Neuronal stem cell (in vitro differentiated cells): ENCODE results near the gene MXI1.

ENCODE experiments used
- DNase-seq: peaks from one replicate; pipeline ENCODE4 v3.0.0-alpha.2; 2013; ENCODE audit warnings: low spot score
- H2AFZ ChIP-seq: one replicate; pipeline ENCODE4 v1.6.1; 2013; ENCODE audit warnings: mild to moderate bottlenecking, low read length, inconsistent platforms
- H2AK5ac ChIP-seq: 2 replicates; pipeline ENCODE4 v1.6.1; 2013; ENCODE audit warnings: low read depth, mild to moderate bottlenecking, inconsistent platforms, low read length, moderate library complexity, mixed read lengths
- H2BK120ac ChIP-seq: 2 replicates; pipeline ENCODE4 v1.6.1; 2013; ENCODE audit warnings: low read depth, mild to moderate bottlenecking, inconsistent platforms, low read length, moderate library complexity, mixed read lengths
- H2BK12ac ChIP-seq: one replicate; pipeline ENCODE4 v1.6.1; 2013; ENCODE audit warnings: low read length, inconsistent platforms
- H2BK15ac ChIP-seq: 2 replicates; pipeline ENCODE4 v1.6.1; 2013; ENCODE audit warnings: mild to moderate bottlenecking, low read length, inconsistent platforms, mixed read lengths
- H2BK5ac ChIP-seq: one replicate; pipeline ENCODE4 v1.6.1; 2013; ENCODE audit warnings: inconsistent platforms, mild to moderate bottlenecking, low read length, moderate library complexity
- H3K14ac ChIP-seq: one replicate; pipeline ENCODE4 v1.6.1; 2013; ENCODE audit warnings: low read length, inconsistent platforms
- H3K18ac ChIP-seq: 2 replicates; pipeline ENCODE4 v1.6.1; 2013; ENCODE audit warnings: low read length, inconsistent platforms
- H3K23ac ChIP-seq: 2 replicates; pipeline ENCODE4 v1.6.1; 2013; ENCODE audit warnings: low read depth, mild to moderate bottlenecking, mixed read lengths, low read length, inconsistent platforms; ENCODE audit not compliant: poor library complexity
- H3K27ac ChIP-seq: replicated peaks from 3 replicates; pipeline ENCODE4 v1.5.1; 2013; ENCODE audit warnings: low read length, inconsistent platforms
- H3K27me3 ChIP-seq, 3 experiments: 2 replicates each; pipeline ENCODE4 v1.6.1; 2013; ENCODE audit warnings: low read length in 3 of 3, mild to moderate bottlenecking in 2 of 3, inconsistent platforms in 1 of 3, low read depth in 1 of 3, mixed read lengths in 1 of 3, moderate library complexity in 1 of 3; ENCODE audit not compliant: control insufficient read depth in 3 of 3, insufficient read depth in 3 of 3
- H3K36me3 ChIP-seq, 2 donors: replicated peaks in 1 of 2; 2 replicates each; pipeline ENCODE4 v1.6.1; 2013; ENCODE audit warnings: low read length in 2 of 2; ENCODE audit not compliant: control insufficient read depth in 2 of 2, insufficient read depth in 2 of 2
- H3K4ac ChIP-seq: 2 replicates; pipeline ENCODE4 v1.6.1; 2013; ENCODE audit warnings: inconsistent platforms, mild to moderate bottlenecking, low read length, moderate library complexity
- H3K4me1 ChIP-seq, 2 donors: 1 replicate in 1 of 2; 2 replicates in 1 of 2; pipeline ENCODE4 v1.6.1; 2013; ENCODE audit warnings: low read length in 2 of 2, low read depth in 1 of 2; ENCODE audit not compliant: control insufficient read depth in 2 of 2, insufficient read depth in 1 of 2
- H3K4me2 ChIP-seq: one replicate; pipeline ENCODE4 v1.6.1; 2013; ENCODE audit warnings: mild to moderate bottlenecking, low read length, inconsistent platforms; ENCODE audit not compliant: insufficient read depth, poor library complexity, severe bottlenecking
- H3K4me3 ChIP-seq, 2 donors: 2 replicates each; pipeline ENCODE4 v1.5.1; 2013; ENCODE audit warnings: low read length in 2 of 2, mild to moderate bottlenecking in 2 of 2, inconsistent platforms in 1 of 2, moderate library complexity in 1 of 2
- H3K79me1 ChIP-seq: one replicate; pipeline ENCODE4 v1.6.1; 2013; ENCODE audit warnings: low read depth, mild to moderate bottlenecking, inconsistent platforms, low read length, moderate library complexity
- H3K9ac ChIP-seq: one replicate; pipeline ENCODE4 v1.6.1; 2013; ENCODE audit warnings: mild to moderate bottlenecking, low read depth, low read length, inconsistent platforms; ENCODE audit not compliant: poor library complexity
- H3K9me3 ChIP-seq, 2 donors: replicated peaks in 1 of 2; 2 replicates each; pipeline versions ENCODE3 to v1.6.1; 2013; ENCODE audit warnings: low read length in 2 of 2, mild to moderate bottlenecking in 2 of 2, inconsistent platforms in 1 of 2, low read depth in 1 of 2, mixed read lengths in 1 of 2, moderate library complexity in 1 of 2; ENCODE audit not compliant: control insufficient read depth in 2 of 2, insufficient read depth in 1 of 2
- H4K8ac ChIP-seq: one replicate; pipeline ENCODE4 v1.6.1; 2013; ENCODE audit warnings: low read depth, mild to moderate bottlenecking, inconsistent platforms, low read length, moderate library complexity
- H4K91ac ChIP-seq: one replicate; pipeline ENCODE4 v1.6.1; 2013; ENCODE audit warnings: low read length, low read depth, mild to moderate bottlenecking, inconsistent platforms; ENCODE audit not compliant: poor library complexity
- WGBS, 2 donors: extraction: QIAGEN DNeasy Blood & Tissue Kit; methylation state at CpG; one replicate each; pipeline ENCODE4 v1.1.7; 2013; ENCODE audit warnings: missing lambda C conversion rate in 2 of 2, mixed read lengths in 1 of 2; ENCODE audit not compliant: insufficient read length in 2 of 2, insufficient replicate concordance in 1 of 2; ENCODE audit errors: extremely low coverage in 2 of 2; 5-methylcytosine and 5-hydroxymethylcytosine counted together

The MXI1 gene

GRCh38 chr10:110233846-110234245, 26.4 kb downstream of the MXI1 start:
- Histone ChIP-seq H2BK12ac (no peak overlapping the region), H2AFZ (no peak overlapping the region), H2BK5ac (no peak overlapping the region), H3K4ac (no peak overlapping the region), H4K91ac (no peak overlapping the region), H3K27me3 (no peaks in the 10 kb centered on the region), H3K9me3 (peaks cover 0 to 24% of the 10 kb centered on the region in 2 donors), H3K4me1 (no peaks in the 10 kb centered on the region), H3K9ac (no peak overlapping the region), H3K4me3 (no peak overlapping the region), H3K18ac (no peak overlapping the region), H2BK15ac (no peak overlapping the region), H3K27ac (no peak overlapping the region), H4K8ac (no peak overlapping the region), H2BK120ac (no peak overlapping the region), H3K23ac (no peak overlapping the region), H2AK5ac (no peak overlapping the region), H3K4me2 (no peak overlapping the region), H3K36me3 (peaks cover 4 to 66% of the 10 kb centered on the region in 2 donors), H3K14ac (no peak overlapping the region), H3K79me1 (no peaks in the 10 kb centered on the region)
- DNase-seq: no peak
- no CpG with 5 or more reads among the region's 1 CpG for WGBS, 2 donors

- no peak overlapping the region for H2AFZ ChIP-seq
- H4K8ac ChIP-seq: no peak overlapping the region
- WGBS, 2 donors: no CpG with 5 or more reads among the region's 2 CpGs
Measured at GRCh38 chr10:110237894-110238480, 30.6 kb downstream of the MXI1 start.

DNA sequence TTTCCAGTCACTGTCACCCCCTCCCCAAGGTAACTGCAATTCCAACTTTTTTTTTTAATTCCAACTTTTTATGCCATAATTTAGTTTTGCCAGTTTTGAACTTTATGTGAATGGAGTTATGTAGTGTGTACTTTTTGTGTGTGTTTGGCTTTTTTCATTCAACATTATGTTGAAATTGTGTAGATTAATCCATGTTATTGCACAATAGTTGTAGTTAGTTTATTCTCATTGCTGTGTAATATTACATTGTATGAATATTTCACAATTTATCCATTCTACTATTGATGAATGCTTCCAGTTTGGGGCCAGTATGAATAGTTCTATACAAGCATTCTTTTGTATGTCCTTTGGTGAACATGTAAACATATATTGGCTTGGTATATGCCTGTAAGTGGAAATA, 32.5 kb downstream of the MXI1 start:
- no peak overlapping the region for H2BK15ac ChIP-seq
- H3K23ac ChIP-seq: no peak overlapping the region
- H3K14ac ChIP-seq: no peak overlapping the region
- H3K79me1 ChIP-seq: no peaks in the 10 kb centered on the region
- H3K9me3 ChIP-seq: peaks cover 0 to 24% of the 10 kb centered on the region in 2 donors
- no peak overlapping the region for H3K4me3 ChIP-seq
- no peak for DNase-seq
- H3K36me3 ChIP-seq: peaks cover 4 to 44% of the 10 kb centered on the region in 2 donors
- H3K9ac ChIP-seq: no peak overlapping the region
- no peak overlapping the region for H4K8ac ChIP-seq
- no peak overlapping the region for H2AFZ ChIP-seq
- no peak overlapping the region for H3K4me2 ChIP-seq
- no peak overlapping the region for H3K27ac ChIP-seq
- no peak overlapping the region for H4K91ac ChIP-seq
- H2AK5ac ChIP-seq: no peak overlapping the region
- H2BK120ac ChIP-seq: no peak overlapping the region
- no peak overlapping the region for H3K18ac ChIP-seq
- H3K4me1 ChIP-seq: no peaks in the 10 kb centered on the region
- H2BK5ac ChIP-seq: no peak overlapping the region
- no peak overlapping the region for H3K4ac ChIP-seq
- no peaks in the 10 kb centered on the region for H3K27me3 ChIP-seq
- H2BK12ac ChIP-seq: no peak overlapping the region

More at GRCh38 chr10:110237894-110238480, 30.6 kb downstream of the MXI1 start:
- Histone ChIP-seq H2BK120ac (no peak overlapping the region), H3K4me2 (no peak overlapping the region), H2BK5ac (no peak overlapping the region), H3K79me1 (no peaks in the 10 kb centered on the region), H3K36me3 (peaks cover 4 to 43% of the 10 kb centered on the region in 2 donors), H2AK5ac (no peak overlapping the region), H2BK15ac (no peak overlapping the region), H3K9ac (no peak overlapping the region), H3K27ac (no peak overlapping the region), H3K4me3 (no peak overlapping the region), H3K18ac (no peak overlapping the region), H4K91ac (no peak overlapping the region), H2BK12ac (no peak overlapping the region), H3K9me3 (peaks cover 0 to 24% of the 10 kb centered on the region in 2 donors), H3K27me3 (no peaks in the 10 kb centered on the region), H3K14ac (no peak overlapping the region), H3K23ac (no peak overlapping the region), H3K4ac (no peak overlapping the region), H3K4me1 (no peaks in the 10 kb centered on the region)
- no peak for DNase-seq

DNA sequence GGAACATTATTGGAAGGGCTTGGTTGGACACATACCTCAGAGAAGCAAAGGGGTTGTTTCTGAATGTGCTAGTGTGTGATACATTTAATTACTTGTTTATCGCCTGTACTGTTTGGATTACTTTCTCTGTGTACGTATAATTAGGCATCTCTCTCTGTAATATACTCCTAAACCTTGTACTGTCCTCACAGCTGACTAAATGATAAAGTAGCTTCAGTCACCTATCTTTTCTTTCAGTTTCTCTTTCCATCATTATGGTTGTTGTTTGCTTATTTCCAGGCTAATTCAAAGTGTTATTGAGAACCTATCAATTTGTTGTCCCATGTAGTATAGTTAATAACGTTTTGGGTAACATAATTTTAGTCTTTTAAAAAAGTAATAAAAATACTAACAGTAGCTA, 34.0 kb downstream of the MXI1 start:
- no peak overlapping the region for H3K4ac ChIP-seq
- no peak for DNase-seq
- H3K27me3 ChIP-seq: no peaks in the 10 kb centered on the region
- no peak overlapping the region for H2BK12ac ChIP-seq
- no peak overlapping the region for H2BK120ac ChIP-seq
- H4K91ac ChIP-seq: no peak overlapping the region
- H3K4me1 ChIP-seq: no peaks in the 10 kb centered on the region
- H3K9me3 ChIP-seq: peaks cover 0 to 21% of the 10 kb centered on the region in 2 donors
- no peak overlapping the region for H4K8ac ChIP-seq
- no peak overlapping the region for H2BK15ac ChIP-seq
- H3K27ac ChIP-seq: no peak overlapping the region
- WGBS, 2 donors: no CpG with 5 or more reads among the region's 3 CpGs
- no peak overlapping the region for H3K14ac ChIP-seq
- no peak overlapping the region for H3K4me2 ChIP-seq
- H2AFZ ChIP-seq: no peak overlapping the region
- H2AK5ac ChIP-seq: no peak overlapping the region
- H3K4me3 ChIP-seq: no peak overlapping the region
- peaks cover 4 to 49% of the 10 kb centered on the region in 2 donors for H3K36me3 ChIP-seq
- no peak overlapping the region for H3K18ac ChIP-seq
- H2BK5ac ChIP-seq: no peak overlapping the region
- no peaks in the 10 kb centered on the region for H3K79me1 ChIP-seq
- H3K23ac ChIP-seq: no peak overlapping the region
- no peak overlapping the region for H3K9ac ChIP-seq
